GM18505 (cell line): Measurements from ENCODE around the gene BBLN.

Source experiments
- ATAC-seq: cut with Tn5 transposase; IDR thresholded peaks from one replicate; pipeline ENCODE4 v1.9.1; 2021; ENCODE audit not compliant: unreplicated experiment
- POLR2A ChIP-seq: IDR thresholded peaks from 4 replicates; pipeline ENCODE4 v1.6.1; 2011; ENCODE audit warnings: borderline replicate concordance; ENCODE audit not compliant: insufficient read depth, insufficient read length; ENCODE audit errors: extremely low read depth

Gene BBLN

DNA sequence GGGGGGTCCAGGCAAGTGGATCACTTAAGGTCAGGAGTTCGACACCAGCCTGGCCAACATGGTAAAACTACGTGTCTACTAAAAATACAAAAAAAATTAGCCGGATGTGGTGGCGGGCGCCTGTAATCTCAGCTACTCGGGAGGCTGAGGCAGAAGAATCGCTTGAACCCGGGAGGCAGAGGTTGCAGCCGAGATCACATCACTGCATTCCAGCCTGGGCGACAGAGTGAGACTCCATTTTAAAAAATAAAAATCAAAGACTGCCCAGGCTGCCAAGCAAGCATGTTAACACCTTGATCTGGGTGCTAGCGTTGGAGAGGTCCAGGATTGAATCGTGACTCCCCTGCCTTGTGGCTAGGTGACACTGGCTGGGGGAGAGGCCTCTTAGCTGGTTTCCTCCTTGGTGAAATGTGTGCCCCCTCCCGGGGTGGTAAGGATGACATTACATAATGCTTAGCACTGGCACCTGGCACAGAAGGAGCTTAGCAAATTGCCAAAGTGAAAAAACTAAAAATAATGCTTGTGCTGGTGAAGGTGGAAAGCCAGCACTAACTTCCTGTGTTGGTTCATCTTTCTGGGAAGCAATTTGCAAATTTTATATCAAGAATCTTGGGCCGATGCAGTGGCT, 33.5 kb downstream of the BBLN start:
- TF ChIP-seq POLR2A: no peak
- no peak for ATAC-seq

DNA sequence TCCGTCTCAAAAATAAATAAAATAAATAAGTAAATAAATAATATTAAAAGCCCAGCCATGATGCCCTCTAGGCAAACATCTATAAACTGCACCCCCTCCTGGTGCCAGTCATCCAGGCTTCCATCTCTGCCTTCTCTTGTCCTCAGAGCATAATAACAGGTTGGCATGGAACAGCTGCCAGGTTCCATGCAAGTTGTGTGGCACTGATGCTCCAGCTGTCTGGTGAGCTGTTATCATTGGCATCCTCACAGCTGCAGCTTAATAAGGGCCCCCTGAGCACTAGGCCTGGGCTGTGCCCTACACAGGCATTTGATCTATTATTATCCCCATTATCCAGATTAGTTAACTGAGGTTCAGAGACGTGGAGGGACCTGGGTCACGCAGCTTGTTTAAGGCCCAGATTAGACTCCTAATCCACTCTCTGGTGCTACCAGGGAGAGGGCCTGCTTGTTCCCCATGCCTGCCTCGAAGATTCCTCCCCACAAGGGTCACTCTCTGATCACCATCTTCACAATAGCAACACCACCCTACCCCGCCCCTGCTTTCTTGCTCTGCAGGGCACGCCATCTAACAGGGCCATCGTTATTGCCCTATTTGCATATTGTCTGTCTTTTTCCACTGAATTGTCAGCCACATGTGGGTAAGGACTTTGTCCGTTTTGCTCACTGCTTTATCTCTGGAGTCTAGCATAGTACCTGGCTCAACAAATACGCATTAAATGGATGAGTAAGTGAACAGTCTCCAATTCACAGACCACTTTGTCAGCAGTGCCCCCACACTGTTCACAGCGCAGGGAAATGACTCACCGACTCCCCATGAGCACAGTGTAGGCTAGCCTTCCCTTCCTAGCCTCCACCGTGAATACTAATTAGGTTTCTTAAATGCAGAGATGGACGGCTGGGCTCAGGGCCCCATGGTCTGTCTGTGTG, 41.6 kb downstream of the BBLN start:
- TF ChIP-seq POLR2A: no peak
- no peak for ATAC-seq

DNA sequence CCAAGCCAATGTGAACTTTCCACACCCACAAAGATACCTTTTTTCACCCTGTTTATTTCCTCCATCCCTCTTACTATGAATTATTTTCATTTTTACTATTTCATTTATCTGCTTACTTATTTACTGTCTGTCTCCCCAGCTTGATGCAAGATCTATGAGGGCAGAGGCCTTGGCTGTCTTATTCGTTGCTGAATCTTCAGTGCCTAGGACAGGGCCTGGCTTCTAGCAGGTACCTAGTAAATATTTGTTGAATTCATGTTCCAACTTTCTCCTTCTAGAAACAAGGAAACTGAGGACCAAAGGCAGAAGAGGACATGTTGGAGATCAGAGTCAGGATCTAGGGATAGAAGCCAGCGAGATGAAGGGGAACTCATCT, 42.6 kb downstream of the BBLN start:
- ATAC-seq: no peak
- TF ChIP-seq POLR2A: no peak

DNA sequence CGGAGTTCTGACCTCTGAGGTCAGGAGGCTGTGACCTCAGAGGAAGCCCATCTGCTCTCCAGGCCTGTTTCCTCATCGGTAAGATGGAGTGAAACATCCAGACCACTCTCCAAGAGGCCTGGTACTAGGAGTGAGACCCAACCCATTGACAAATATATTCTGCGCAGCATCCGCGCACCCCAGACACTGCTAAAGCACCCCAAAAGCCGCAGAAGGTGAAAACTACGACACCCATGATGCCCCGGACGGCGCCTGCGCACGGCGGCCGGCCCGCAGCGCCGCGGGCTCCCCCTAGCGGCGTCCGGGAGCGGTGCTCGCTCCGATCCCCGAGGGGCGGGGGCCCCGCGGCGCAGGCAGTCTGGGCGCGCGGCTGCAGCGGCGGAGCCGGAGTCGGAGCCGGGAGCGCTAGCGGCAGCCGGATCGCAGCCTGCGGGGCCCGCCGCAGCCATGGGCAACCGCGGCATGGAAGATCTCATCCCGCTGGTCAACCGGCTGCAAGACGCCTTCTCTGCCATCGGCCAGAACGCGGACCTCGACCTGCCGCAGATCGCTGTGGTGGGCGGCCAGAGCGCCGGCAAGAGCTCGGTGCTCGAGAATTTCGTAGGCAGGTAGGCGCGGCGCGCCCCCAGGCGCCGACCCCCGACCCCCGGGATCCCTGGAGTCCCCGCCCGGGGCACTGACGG, 43.1 kb downstream of the BBLN start, which contains the start of gene DNM1:
DNM1 (plus strand) TSS at position 356 of the 683 bp plus-strand sequence; CDS start at position 448, 92 bp downstream.
- ATAC-seq: peak; percentile 80
- TF ChIP-seq POLR2A: no peak

DNA sequence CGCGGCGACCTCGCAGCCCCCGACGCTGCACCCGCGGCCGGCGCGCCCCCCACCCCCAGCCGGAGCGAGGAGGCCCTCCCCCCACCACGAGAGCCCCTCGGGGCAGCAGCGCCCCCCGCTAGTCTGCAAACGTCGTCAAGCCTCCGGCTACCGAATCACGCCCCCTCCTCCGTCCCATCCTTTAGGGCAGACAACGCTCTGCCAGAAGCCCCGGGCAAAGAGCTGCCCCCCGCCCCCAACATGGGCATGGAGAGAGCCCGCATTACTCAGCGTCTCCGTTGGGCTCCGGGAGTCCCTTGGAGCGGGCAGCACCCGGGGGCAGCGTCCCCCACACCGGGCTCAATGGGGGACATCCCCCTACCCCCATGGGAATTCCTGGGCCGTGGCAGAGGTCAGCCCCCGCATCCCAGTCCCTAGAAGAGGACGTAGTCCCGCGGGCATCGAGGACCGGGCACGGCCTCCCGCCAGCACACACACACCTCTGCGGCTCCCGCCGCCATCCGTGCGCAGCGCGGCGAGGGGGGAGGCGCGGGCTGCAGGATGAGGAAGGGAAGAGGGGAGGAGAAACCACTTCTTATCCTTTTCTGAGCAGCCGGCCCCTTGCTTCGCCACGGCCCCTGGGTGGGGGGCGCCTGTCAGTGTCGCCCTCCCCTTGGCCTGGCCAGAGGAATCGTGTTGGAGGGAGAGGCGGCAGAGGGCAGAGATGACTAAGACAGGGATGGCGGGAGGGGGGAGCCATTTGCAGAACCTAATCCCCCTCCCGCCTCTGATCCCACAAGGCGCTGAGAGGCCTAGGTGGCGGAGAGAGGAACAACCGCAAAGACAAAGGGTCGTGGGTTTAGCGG, 43.9 kb downstream of the BBLN start:
- no peak for TF ChIP-seq POLR2A
- ATAC-seq: no peak

DNA sequence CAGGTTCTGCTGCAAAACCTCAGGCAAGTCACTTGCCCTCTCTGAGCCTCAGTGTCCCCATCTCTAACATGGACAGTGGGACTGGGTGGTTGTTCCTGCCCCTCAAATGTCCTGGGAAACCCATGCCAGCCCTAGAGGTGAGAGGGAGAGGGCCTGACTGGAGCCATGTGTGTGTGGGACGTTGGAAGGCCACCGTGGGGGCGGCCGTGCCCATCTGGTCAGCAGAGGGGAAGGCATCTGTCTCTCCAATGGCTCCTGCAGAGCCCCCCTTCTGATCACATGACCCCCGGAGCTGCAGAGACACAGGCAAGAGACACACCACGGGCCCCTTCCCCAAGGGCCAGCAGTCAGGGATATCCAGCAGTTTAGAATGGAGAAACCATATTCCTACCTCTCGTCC, 44.8 kb downstream of the BBLN start:
- ATAC-seq: no peak
- TF ChIP-seq POLR2A: no peak

DNA sequence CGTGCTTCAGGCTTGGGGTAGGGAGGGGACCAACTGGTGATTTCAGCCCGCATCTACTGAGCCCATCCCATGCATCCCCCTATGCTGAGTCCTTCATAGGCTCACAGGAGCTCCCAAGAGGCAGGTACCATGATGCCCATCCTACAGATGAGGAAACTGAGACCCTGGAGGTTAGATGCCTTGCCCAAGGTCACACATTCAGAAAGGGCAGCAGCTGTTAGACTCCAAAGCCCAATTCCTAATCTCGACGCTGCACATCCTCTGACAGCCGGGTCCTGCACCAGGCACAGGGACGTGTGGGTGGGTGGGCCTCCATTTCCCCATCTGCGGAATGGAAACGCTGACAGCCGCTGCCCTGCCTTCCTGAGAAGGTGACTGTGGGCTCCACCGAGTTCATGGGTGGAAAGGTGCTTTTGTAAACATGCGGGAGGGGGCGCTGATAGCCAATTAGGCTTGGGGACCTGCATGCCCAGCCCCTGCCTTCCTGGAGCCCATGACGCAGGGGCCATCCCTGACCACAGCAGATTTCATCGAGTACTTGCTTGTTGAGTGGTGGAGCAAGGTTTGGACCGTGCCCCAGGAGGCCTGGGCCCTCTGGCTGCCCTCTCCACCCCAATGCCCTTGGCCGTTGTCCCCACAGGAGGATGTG, 45.4 kb downstream of the BBLN start:
- no peak for ATAC-seq
- TF ChIP-seq POLR2A: no peak

DNA sequence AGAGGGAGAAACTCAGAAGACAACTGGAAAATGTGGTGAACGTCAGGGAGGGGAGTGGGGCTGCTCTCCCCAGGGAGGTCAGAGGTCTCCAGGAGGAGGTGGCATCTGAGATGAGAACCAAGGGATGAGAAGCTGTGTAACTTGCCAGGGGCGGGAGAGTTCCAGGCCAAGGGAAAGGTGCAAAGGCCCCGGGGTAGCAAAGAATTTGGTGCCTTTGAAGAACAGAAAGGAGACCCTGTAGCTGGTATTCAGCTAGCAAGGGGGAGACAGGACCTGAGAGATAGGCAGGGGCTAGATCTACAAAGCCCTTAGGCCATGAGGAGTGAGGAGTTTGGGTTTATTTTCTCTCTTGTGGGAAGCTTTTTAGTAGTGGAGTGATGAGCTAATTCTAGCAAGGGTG, 46.4 kb downstream of the BBLN start:
- no peak for ATAC-seq
- no peak for TF ChIP-seq POLR2A

DNA sequence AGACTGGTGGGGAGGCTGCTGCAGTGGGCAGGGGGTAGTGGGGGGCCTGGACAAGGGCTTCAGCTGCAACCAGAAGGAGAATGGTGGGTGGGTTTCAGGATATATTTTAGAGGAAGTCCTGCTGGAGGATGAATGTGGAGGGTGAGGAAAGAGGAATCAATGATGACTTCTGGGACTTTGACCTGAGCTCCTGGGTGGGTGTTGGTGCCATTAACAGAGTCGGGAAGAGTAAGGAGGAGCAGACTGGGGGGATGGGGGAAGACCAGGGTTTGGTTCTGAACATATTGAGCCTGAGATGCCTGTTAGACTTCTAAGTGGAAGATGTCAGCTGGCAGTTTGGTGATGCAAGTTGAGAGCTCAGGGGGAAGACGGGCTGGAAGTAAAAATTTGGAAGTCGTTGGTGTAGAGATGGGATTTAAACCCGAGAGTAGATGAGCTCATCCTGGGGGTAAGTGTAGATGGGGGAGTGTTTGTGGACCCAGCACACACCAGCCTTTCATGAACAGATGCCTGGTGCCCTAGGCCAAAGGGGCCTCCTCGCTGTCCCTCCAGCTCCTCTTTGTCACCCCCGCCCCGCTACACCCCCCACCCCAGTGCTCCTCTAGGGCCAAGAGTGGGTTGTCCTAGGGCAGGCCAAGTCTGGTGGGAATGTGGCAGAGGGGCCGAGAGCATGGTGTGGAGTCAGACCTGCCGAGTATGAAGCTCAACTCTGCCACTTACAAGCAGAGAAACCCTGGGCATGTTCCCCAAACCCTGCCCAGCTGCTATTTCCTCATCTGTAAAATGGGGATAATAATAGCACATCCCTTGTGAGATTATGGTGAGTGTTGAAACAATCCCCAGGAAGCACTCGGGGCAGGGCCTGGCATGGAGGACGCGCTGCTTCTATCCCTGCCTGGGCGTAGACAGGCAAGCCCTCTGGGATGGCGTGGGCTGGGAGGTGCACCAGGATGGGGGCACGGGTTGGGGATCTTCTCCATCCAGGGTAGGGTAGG, 47.1 kb downstream of the BBLN start:
- TF ChIP-seq POLR2A: no peak
- ATAC-seq: no peak

DNA sequence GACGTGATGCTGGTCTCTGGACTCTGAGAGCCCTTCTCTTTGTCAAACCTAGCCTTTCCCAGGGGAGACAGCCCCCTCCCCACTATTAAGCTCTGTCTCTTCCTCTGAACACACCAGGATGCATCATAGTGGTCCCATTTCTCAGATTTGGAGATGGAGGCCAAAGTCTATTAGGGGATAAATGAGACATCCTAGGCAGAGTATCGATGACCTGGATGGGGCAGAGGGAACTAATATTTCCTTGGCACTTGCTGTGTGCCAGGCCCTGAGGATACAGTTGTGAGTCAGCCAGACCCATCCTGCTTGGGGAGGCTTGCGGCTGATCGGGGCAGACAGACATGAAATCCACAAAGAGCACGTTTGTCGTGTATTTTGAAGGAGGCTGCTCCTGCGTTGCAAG, 48.3 kb downstream of the BBLN start:
- ATAC-seq: no peak
- TF ChIP-seq POLR2A: no peak

DNA sequence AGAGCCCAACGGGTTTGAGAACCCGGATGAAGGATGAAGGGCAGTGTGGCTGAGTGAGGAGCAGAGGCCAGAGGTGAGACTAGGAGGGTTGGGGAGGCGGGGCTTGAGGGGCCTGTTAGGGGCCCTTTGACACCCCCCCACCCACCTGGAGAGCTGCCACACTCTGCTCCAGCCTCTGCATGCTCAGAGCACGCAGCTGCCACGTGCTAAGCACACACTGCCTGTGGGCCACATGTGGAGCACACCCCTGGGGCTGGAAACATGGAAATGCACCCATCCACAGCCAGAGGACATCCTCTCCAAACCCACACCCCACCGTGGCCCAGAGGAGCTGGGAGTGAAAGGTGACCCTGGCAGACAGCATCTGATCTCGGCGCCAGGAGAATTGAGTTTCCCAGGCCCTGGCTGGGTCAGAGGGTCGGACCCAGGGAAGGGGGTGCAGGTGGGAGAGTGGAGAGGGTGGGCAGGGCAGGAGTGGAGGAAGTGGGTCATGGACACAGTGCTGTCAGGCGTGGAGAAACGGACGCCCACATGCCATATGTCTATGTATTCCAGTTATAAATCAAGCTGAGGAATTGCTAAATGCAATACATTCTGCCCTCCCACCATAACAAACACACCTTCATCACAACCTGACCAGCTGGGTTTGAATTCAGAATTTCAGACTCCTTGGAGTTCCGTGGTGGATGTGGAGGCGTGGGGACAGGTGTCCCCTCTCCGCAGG, 49.0 kb downstream of the BBLN start:
- ATAC-seq: no peak
- TF ChIP-seq POLR2A: no peak

DNA sequence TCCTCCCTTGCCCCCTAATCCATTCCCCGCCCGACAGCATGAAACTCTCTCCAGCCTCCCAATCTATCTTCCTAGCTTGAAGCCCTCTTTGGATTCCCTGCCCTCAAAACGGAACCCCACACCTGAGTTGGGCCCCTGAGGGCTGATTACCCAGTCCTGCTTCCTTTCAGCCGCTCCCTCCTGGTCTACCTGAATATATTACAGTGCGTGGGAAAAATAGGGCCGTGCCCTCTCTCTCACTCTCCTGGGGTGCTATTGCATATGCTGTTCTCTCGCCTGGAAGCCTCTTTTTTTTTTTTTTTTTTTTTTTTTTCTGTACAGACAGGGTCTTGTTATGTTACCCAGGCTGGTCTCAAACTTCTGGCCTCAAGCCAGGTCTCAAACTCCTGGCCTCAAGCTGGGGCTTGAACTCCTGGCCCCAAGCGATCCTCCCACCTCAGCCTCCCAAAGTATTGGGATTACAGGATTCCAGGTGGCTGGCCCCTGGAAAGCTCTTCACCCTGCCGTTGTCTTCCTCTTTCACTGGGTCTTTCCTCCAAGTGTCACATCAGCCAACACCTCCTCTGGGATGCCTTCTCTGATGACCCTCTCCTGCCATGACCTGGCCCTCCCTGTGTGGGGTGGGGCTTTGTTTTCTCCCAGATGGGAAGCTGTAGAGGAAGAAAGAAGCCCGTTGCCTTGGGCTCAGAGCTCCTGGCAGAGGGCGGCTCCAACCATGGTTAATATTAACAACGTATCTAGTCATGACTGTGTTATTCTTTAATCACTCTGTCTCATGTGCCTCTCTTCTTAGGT, 51.3 kb downstream of the BBLN start:
- no peak for TF ChIP-seq POLR2A
- ATAC-seq: no peak
